HL-60 (cell line): Measurements from ENCODE around the gene AFAP1.

ENCODE experiments used
- DNase-seq, 2 experiments: peaks; one replicate each; pipeline ENCODE4 v3.0.0-alpha.2; 2010 to 2020; ENCODE audit warnings: low read depth in 1 of 2, low spot score in 1 of 2
- H3K27ac ChIP-seq: fragments of 250-450 bp; sonication (Bioruptor Pico); replicated peaks from 2 replicates; pipeline ENCODE4 v1.5.1; 2020; ENCODE audit warnings: mild to moderate bottlenecking, moderate library complexity
- H3K27me3 ChIP-seq: fragments of 250-450 bp; sonication (Bioruptor Pico); 2 replicates; pipeline ENCODE4 v1.5.1; 2021; ENCODE audit warnings: mild to moderate bottlenecking, moderate library complexity; ENCODE audit not compliant: insufficient read depth, poor library complexity, severe bottlenecking
- H3K4me3 ChIP-seq: replicated peaks from 2 replicates; pipeline ENCODE4 v1.5.1; 2011; ENCODE audit warnings: mild to moderate bottlenecking, control low read depth, low read length; ENCODE audit not compliant: insufficient read depth
- GABPA ChIP-seq: IDR thresholded peaks from 2 replicates; pipeline ENCODE4 v1.6.1; 2012; ENCODE audit warnings: low read depth
- POLR2AphosphoS5 ChIP-seq: IDR thresholded peaks from 2 replicates; pipeline ENCODE4 v1.6.1; 2012; ENCODE audit warnings: low read depth
- SPI1 ChIP-seq: IDR thresholded peaks from 2 replicates; pipeline ENCODE4 v1.6.1; 2012; ENCODE audit warnings: low read depth, mild to moderate bottlenecking, borderline replicate concordance
- TF ChIP-seq, protein P1 (sequence below): IDR thresholded peaks from one replicate; pipeline ENCODE4 v1.5.1; 2011; ENCODE audit warnings: low read length, control low read depth, inconsistent platforms; ENCODE audit not compliant: insufficient read depth
- TF ChIP-seq, protein P2 (sequence below): IDR thresholded peaks from 2 replicates; pipeline ENCODE4 v1.6.1; 2012; ENCODE audit warnings: low read depth; ENCODE audit not compliant: insufficient replicate concordance

AFAP1 gene

DNA sequence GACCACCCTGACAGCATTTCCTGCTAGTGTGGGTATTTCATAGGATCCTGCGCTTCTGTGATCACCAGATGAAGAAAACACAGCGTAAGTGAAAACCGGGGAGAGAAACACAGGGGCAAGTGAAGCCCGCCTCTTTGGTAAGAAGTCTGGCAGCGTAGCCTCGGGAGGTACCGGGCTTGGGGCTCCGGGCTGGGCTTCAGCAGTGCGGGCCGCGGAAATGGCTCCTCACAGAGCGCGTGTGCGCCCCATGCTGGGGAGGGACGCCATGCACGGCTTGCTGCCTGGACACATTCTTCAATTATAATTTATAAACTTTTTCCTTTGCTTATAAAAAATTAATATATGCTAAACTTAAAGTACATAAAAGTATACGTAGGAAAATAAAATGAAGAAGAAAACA lies 151.5 kb downstream of the AFAP1 start:
- Histone ChIP-seq H3K27ac (no peak overlapping the region), H3K27me3 (peaks cover 2% of the 10 kb centered on the region), H3K4me3 (no peak overlapping the region)
- TF ChIP-seq GABPA (no peak), SPI1 (no peak), POLR2AphosphoS5 (no peak)
- TF ChIP-seq, protein P1, sequence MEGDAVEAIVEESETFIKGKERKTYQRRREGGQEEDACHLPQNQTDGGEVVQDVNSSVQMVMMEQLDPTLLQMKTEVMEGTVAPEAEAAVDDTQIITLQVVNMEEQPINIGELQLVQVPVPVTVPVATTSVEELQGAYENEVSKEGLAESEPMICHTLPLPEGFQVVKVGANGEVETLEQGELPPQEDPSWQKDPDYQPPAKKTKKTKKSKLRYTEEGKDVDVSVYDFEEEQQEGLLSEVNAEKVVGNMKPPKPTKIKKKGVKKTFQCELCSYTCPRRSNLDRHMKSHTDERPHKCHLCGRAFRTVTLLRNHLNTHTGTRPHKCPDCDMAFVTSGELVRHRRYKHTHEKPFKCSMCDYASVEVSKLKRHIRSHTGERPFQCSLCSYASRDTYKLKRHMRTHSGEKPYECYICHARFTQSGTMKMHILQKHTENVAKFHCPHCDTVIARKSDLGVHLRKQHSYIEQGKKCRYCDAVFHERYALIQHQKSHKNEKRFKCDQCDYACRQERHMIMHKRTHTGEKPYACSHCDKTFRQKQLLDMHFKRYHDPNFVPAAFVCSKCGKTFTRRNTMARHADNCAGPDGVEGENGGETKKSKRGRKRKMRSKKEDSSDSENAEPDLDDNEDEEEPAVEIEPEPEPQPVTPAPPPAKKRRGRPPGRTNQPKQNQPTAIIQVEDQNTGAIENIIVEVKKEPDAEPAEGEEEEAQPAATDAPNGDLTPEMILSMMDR = no peak
- TF ChIP-seq, protein P2, sequence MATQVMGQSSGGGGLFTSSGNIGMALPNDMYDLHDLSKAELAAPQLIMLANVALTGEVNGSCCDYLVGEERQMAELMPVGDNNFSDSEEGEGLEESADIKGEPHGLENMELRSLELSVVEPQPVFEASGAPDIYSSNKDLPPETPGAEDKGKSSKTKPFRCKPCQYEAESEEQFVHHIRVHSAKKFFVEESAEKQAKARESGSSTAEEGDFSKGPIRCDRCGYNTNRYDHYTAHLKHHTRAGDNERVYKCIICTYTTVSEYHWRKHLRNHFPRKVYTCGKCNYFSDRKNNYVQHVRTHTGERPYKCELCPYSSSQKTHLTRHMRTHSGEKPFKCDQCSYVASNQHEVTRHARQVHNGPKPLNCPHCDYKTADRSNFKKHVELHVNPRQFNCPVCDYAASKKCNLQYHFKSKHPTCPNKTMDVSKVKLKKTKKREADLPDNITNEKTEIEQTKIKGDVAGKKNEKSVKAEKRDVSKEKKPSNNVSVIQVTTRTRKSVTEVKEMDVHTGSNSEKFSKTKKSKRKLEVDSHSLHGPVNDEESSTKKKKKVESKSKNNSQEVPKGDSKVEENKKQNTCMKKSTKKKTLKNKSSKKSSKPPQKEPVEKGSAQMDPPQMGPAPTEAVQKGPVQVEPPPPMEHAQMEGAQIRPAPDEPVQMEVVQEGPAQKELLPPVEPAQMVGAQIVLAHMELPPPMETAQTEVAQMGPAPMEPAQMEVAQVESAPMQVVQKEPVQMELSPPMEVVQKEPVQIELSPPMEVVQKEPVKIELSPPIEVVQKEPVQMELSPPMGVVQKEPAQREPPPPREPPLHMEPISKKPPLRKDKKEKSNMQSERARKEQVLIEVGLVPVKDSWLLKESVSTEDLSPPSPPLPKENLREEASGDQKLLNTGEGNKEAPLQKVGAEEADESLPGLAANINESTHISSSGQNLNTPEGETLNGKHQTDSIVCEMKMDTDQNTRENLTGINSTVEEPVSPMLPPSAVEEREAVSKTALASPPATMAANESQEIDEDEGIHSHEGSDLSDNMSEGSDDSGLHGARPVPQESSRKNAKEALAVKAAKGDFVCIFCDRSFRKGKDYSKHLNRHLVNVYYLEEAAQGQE = no peak
- no peak for DNase-seq

DNA sequence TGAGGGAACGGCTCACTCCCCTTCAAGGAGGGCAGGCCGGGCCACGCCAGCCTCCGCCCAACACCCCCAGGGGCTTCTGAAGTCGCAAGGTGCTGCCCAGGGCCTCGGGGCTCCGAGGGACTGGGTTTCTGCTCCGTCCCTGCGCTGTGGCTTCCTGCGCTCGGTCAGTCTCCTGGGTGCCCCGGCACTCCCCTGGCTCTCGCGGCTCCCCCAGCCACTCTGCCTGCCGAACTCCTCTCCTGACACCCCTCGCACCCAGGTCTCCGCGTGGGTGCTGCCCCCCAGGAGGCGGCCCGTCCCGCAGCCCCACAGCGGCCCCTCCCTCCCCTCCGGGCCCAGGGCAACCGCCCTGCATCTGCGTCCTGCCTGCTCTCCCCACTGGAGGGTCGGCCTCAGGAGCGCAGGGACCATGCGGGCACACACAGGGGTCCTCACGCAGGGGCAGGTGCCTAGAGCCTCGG lies 151.9 kb downstream of the AFAP1 start:
- peaks cover 2% of the 10 kb centered on the region for H3K27me3 ChIP-seq
- TF ChIP-seq POLR2AphosphoS5 (no peak), GABPA (no peak), SPI1 (no peak)
- TF ChIP-seq, protein P1 = no peak
- TF ChIP-seq, protein P2 = no peak
- no peak overlapping the region for H3K4me3 ChIP-seq
- DNase-seq = no peak
- no peak overlapping the region for H3K27ac ChIP-seq

DNA sequence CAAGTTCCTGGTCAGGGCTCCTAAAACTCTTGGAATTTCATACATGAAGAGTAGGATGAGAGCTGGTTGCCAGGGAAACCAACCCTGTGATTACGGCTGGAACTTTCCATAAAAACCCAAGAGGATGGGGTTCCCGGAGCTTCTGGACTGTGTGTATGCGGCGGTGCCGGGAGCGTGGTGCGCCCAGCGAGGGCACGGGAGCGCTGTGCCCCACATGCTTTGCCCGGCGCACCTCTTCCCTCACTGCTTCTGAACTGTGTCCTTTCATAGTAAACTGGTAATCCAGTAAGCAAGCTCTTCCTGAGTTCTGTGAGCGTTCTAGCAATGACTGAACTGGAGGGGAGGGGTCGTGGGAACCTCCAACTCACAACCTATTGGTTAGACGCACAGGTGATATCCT lies 152.6 kb downstream of the AFAP1 start:
- Histone ChIP-seq H3K27ac (no peak overlapping the region), H3K4me3 (no peak overlapping the region), H3K27me3 (peaks cover 2% of the 10 kb centered on the region)
- no peak for DNase-seq
- TF ChIP-seq, protein P2 = no peak
- TF ChIP-seq, protein P1 = no peak
- TF ChIP-seq SPI1 (no peak), GABPA (no peak), POLR2AphosphoS5 (no peak)
